DOHH2 (cell line): ENCODE data around the gene KIF2B.

ENCODE experiments used
- EZH2phosphoT487 ChIP-seq: fragments of 200-600 bp; sonication (generic); IDR thresholded peaks from 2 replicates; pipeline ENCODE4 v1.6.1; 2017; ENCODE audit warnings: borderline replicate concordance, mild to moderate bottlenecking, antibody characterized with exemption, low read length, moderate library complexity, mixed read lengths
- TF ChIP-seq, protein P1 (sequence below): fragments of 200-600 bp; sonication (generic); IDR thresholded peaks from one replicate; pipeline ENCODE4 v1.5.1; 2014; ENCODE audit warnings: antibody characterized with exemption, mild to moderate bottlenecking, low read depth, low read length; ENCODE audit not compliant: poor library complexity, severe bottlenecking

DNA sequence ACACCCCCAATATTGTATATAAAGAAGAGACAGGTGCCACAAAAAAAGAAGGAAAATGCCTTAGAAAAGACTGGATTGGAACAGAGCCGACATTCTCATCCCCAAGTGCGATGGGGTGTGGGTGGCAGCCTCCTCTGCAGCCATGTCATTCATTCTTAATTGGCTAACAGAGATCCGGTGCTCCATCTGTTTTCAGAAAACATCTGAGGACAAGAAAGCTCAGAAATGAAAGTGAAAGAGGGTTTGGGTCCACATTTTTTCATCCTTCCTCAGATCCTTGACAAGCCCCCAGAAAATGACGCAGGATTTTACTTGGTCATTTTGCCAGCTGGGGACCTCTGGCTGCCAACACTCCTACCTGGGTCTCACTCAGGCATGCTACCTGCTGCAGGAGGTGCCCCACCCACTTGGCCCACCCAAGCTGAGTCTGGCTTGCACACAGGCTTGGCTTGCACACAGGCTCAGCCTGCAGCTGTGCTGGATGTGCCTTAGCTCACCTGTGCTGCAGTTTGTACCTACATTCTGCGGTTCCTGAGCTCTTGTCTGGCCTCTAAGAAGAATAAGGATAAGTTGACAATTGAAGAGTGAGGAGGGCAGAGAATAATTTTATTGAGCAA is 21.9 kb downstream of the KIF2B start:
- TF ChIP-seq, protein P1, sequence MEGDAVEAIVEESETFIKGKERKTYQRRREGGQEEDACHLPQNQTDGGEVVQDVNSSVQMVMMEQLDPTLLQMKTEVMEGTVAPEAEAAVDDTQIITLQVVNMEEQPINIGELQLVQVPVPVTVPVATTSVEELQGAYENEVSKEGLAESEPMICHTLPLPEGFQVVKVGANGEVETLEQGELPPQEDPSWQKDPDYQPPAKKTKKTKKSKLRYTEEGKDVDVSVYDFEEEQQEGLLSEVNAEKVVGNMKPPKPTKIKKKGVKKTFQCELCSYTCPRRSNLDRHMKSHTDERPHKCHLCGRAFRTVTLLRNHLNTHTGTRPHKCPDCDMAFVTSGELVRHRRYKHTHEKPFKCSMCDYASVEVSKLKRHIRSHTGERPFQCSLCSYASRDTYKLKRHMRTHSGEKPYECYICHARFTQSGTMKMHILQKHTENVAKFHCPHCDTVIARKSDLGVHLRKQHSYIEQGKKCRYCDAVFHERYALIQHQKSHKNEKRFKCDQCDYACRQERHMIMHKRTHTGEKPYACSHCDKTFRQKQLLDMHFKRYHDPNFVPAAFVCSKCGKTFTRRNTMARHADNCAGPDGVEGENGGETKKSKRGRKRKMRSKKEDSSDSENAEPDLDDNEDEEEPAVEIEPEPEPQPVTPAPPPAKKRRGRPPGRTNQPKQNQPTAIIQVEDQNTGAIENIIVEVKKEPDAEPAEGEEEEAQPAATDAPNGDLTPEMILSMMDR: no peak
- TF ChIP-seq EZH2phosphoT487: no peak
